Measurements from ENCODE around the gene ALKBH4. TPM values are rescaled to one million over a fixed set of nuclear protein-coding genes. Genes with fewer than 3 reads are reported as not detected.
"Not testable (repeated sequence)": the region's sequence is repeated elsewhere in the genome, so short reads cannot be mapped to it uniquely, and the experiment has no call there.

ALKBH4 gene
- polyA plus RNA-seq, 4 donors: 6.7 to 10.1 (median 8.9) TPM

GRCh38 chr7:102498321-102498720, 33.7 kb upstream of the ALKBH4 start:
- H3K27me3 ChIP-seq (ENCODE audit: control insufficient read depth in 3 of 3, insufficient read depth in 3 of 3, low read length in 3 of 3); FAIRE-seq; DNase-seq; H3K27ac ChIP-seq (ENCODE audit: low read depth in 1 of 3, low read length in 2 of 3); H3K4me1 ChIP-seq (ENCODE audit: control insufficient read depth in 3 of 3, insufficient read depth in 2 of 3, low read depth in 1 of 3, low read length in 2 of 3); H3K36me3 ChIP-seq (ENCODE audit: control insufficient read depth in 3 of 3, insufficient read depth in 2 of 3, low read depth in 1 of 3, low read length in 3 of 3); H3K4me3 ChIP-seq (ENCODE audit: low read depth in 1 of 3, low read length in 3 of 3); H3K9me3 ChIP-seq (ENCODE audit: control insufficient read depth in 2 of 2, insufficient read depth in 1 of 2, low read depth in 1 of 2, low read length in 1 of 2): not testable (repeated sequence)
- 91 to 95% (median 95%) methylated on average over 10 to 11 of the region's 16 CpGs for WGBS, 3 donors

- 65 to 95% (median 94%) methylated on average over 1 of the region's 5 CpGs for WGBS, 3 donors
- not testable (repeated sequence) for H3K4me1 ChIP-seq (ENCODE audit: control insufficient read depth in 3 of 3, insufficient read depth in 2 of 3, low read depth in 1 of 3, low read length in 2 of 3); H3K4me3 ChIP-seq (ENCODE audit: low read depth in 1 of 3, low read length in 3 of 3); FAIRE-seq; DNase-seq; H3K27ac ChIP-seq (ENCODE audit: low read depth in 1 of 3, low read length in 2 of 3); H3K27me3 ChIP-seq (ENCODE audit: control insufficient read depth in 3 of 3, insufficient read depth in 3 of 3, low read length in 3 of 3); H3K36me3 ChIP-seq (ENCODE audit: control insufficient read depth in 3 of 3, insufficient read depth in 2 of 3, low read depth in 1 of 3, low read length in 3 of 3); H3K9me3 ChIP-seq (ENCODE audit: control insufficient read depth in 2 of 2, insufficient read depth in 1 of 2, low read depth in 1 of 2, low read length in 1 of 2)
Observed at GRCh38 chr7:102497308-102497707, 32.6 kb upstream of the ALKBH4 start.

GRCh38 chr7:102496861-102497260, 32.2 kb upstream of the ALKBH4 start:
- not testable (repeated sequence) for H3K4me1 ChIP-seq (ENCODE audit: control insufficient read depth in 3 of 3, insufficient read depth in 2 of 3, low read depth in 1 of 3, low read length in 2 of 3); DNase-seq; FAIRE-seq; H3K27ac ChIP-seq (ENCODE audit: low read depth in 1 of 3, low read length in 2 of 3); H3K27me3 ChIP-seq (ENCODE audit: control insufficient read depth in 3 of 3, insufficient read depth in 3 of 3, low read length in 3 of 3); H3K36me3 ChIP-seq (ENCODE audit: control insufficient read depth in 3 of 3, insufficient read depth in 2 of 3, low read depth in 1 of 3, low read length in 3 of 3); H3K9me3 ChIP-seq (ENCODE audit: control insufficient read depth in 2 of 2, insufficient read depth in 1 of 2, low read depth in 1 of 2, low read length in 1 of 2); H3K4me3 ChIP-seq (ENCODE audit: low read depth in 1 of 3, low read length in 3 of 3)
- whole genome bisulfite sequencing, 3 donors: 73 to 91% (median 83%) methylated on average over 3 of the region's 10 CpGs

GRCh38 chr7:102494473-102495149, 29.9 kb upstream of the ALKBH4 start:
- H3K4me3 ChIP-seq (ENCODE audit: low read depth in 1 of 3, low read length in 3 of 3); H3K36me3 ChIP-seq (ENCODE audit: control insufficient read depth in 3 of 3, insufficient read depth in 2 of 3, low read depth in 1 of 3, low read length in 3 of 3); H3K27me3 ChIP-seq (ENCODE audit: control insufficient read depth in 3 of 3, insufficient read depth in 3 of 3, low read length in 3 of 3); H3K27ac ChIP-seq (ENCODE audit: low read depth in 1 of 3, low read length in 2 of 3); H3K9me3 ChIP-seq (ENCODE audit: control insufficient read depth in 2 of 2, insufficient read depth in 1 of 2, low read depth in 1 of 2, low read length in 1 of 2); DNase-seq; FAIRE-seq; H3K4me1 ChIP-seq (ENCODE audit: control insufficient read depth in 3 of 3, insufficient read depth in 2 of 3, low read depth in 1 of 3, low read length in 2 of 3): not testable (repeated sequence)
- no CpG with 5 or more reads among the region's 67 CpGs for WGBS, 3 donors

- not testable (repeated sequence) for H3K4me1 ChIP-seq (ENCODE audit: control insufficient read depth in 3 of 3, insufficient read depth in 2 of 3, low read depth in 1 of 3, low read length in 2 of 3); H3K4me3 ChIP-seq (ENCODE audit: low read depth in 1 of 3, low read length in 3 of 3); H3K27me3 ChIP-seq (ENCODE audit: control insufficient read depth in 3 of 3, insufficient read depth in 3 of 3, low read length in 3 of 3); H3K36me3 ChIP-seq (ENCODE audit: control insufficient read depth in 3 of 3, insufficient read depth in 2 of 3, low read depth in 1 of 3, low read length in 3 of 3); H3K9me3 ChIP-seq (ENCODE audit: control insufficient read depth in 2 of 2, insufficient read depth in 1 of 2, low read depth in 1 of 2, low read length in 1 of 2); H3K27ac ChIP-seq (ENCODE audit: low read depth in 1 of 3, low read length in 2 of 3); FAIRE-seq; DNase-seq
- WGBS, 3 donors: 17 to 32% (median 25%) methylated on average over 4 to 7 of the region's 15 CpGs
Observed at GRCh38 chr7:102494026-102494425, 29.4 kb upstream of the ALKBH4 start.

DNA sequence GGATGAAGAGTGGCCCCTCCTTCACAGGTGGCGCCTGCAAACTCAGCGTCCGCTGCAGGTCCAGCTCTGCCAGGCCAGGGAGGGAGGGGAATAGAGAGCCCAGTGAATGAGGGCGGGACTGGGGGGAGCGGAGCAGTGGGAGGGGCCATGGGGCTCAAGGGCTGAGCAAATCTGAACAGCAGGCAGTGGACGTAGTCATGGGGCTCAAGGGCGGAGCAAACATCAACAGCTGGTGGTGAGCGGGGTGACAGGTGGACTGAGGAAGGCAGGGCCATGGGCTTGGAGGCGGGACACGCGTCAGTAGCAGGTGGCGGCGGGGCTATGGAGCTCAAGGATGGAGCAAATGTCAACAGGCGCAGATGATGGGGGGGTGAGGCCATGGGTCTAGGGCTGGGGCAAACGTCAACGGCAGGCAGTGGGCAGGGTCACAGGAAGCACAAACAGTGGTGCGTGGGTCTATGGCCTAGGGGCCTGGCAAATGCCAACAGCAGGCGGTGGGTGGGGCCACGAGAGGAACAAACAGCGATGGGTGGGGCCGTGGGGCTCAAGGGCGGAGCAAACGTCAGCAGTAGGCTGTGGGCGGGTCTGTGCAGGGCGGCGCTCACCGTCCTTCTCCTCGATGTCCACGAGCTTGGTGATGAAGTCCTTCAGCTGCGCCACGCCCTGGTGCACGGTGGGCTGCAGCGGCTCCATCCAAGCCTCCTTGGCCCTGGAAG, 28.7 kb upstream of the ALKBH4 start:
- WGBS, 3 donors: no CpG with 5 or more reads among the region's 33 CpGs
- not testable (repeated sequence) for DNase-seq; H3K4me3 ChIP-seq (ENCODE audit: low read depth in 1 of 3, low read length in 3 of 3); H3K9me3 ChIP-seq (ENCODE audit: control insufficient read depth in 2 of 2, insufficient read depth in 1 of 2, low read depth in 1 of 2, low read length in 1 of 2); H3K4me1 ChIP-seq (ENCODE audit: control insufficient read depth in 3 of 3, insufficient read depth in 2 of 3, low read depth in 1 of 3, low read length in 2 of 3); H3K36me3 ChIP-seq (ENCODE audit: control insufficient read depth in 3 of 3, insufficient read depth in 2 of 3, low read depth in 1 of 3, low read length in 3 of 3); H3K27ac ChIP-seq (ENCODE audit: low read depth in 1 of 3, low read length in 2 of 3); H3K27me3 ChIP-seq (ENCODE audit: control insufficient read depth in 3 of 3, insufficient read depth in 3 of 3, low read length in 3 of 3); FAIRE-seq

DNA sequence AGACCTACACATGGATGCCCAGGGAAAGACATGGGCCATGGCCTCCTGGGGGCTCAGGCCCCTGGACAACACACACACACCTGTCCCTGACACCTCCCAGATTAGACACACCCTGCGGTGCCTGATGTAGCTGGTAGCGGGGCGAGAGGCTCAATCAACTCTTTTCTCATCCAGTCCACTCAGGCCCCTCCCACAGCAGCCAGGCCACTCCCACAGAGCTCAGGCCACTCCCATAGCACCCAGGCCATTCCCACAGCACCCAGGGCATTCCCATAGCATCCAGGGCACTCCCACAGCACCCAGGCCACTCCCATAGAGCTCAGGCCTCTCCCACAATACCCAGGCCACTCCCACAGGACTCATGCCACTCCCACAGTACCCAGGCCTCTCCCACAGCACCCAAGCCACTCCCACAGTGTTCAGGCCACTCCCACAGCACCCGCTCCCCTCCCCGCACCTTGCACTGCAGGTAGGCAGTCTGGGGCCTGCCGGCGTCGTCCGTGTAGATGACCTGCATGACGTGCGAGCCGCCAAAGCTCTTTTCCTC, 25.9 kb upstream of the ALKBH4 start:
- H3K27ac ChIP-seq (ENCODE audit: low read depth in 1 of 3, low read length in 2 of 3); H3K4me1 ChIP-seq (ENCODE audit: control insufficient read depth in 3 of 3, insufficient read depth in 2 of 3, low read depth in 1 of 3, low read length in 2 of 3); H3K9me3 ChIP-seq (ENCODE audit: control insufficient read depth in 2 of 2, insufficient read depth in 1 of 2, low read depth in 1 of 2, low read length in 1 of 2); H3K4me3 ChIP-seq (ENCODE audit: low read depth in 1 of 3, low read length in 3 of 3); DNase-seq; FAIRE-seq; H3K27me3 ChIP-seq (ENCODE audit: control insufficient read depth in 3 of 3, insufficient read depth in 3 of 3, low read length in 3 of 3); H3K36me3 ChIP-seq (ENCODE audit: control insufficient read depth in 3 of 3, insufficient read depth in 2 of 3, low read depth in 1 of 3, low read length in 3 of 3): not testable (repeated sequence)
- WGBS, 3 donors: 37 to 68% (median 40%) methylated on average over 2 to 3 of the region's 12 CpGs

- H3K4me1 ChIP-seq (ENCODE audit: control insufficient read depth in 3 of 3, insufficient read depth in 2 of 3, low read depth in 1 of 3, low read length in 2 of 3); H3K27ac ChIP-seq (ENCODE audit: low read depth in 1 of 3, low read length in 2 of 3); H3K36me3 ChIP-seq (ENCODE audit: control insufficient read depth in 3 of 3, insufficient read depth in 2 of 3, low read depth in 1 of 3, low read length in 3 of 3); H3K27me3 ChIP-seq (ENCODE audit: control insufficient read depth in 3 of 3, insufficient read depth in 3 of 3, low read length in 3 of 3); H3K4me3 ChIP-seq (ENCODE audit: low read depth in 1 of 3, low read length in 3 of 3); FAIRE-seq; DNase-seq; H3K9me3 ChIP-seq (ENCODE audit: control insufficient read depth in 2 of 2, insufficient read depth in 1 of 2, low read depth in 1 of 2, low read length in 1 of 2): not testable (repeated sequence)
- no CpG with 5 or more reads among the region's 5 CpGs for WGBS, 3 donors
Observed at GRCh38 chr7:102484317-102484716, 19.7 kb upstream of the ALKBH4 start.
